HL-60/S4 treated with retinoic acid at 250 ng/mL for 4 days and 3 days (cell line): ENCODE measurements around the gene CCDC116.
"Not testable (repeated sequence)": the region's sequence is repeated elsewhere in the genome, so short reads cannot be mapped to it uniquely, and the experiment has no call there.

Source experiments
- in situ Hi-C: fragments of 300-500 bp; cut with MboI; formaldehyde crosslinking; loops from 2 replicates; pipeline ENCODE4 v1.7.0; 2022; ENCODE audit warnings: low sequenced_read_pairs

Gene CCDC116

DNA sequence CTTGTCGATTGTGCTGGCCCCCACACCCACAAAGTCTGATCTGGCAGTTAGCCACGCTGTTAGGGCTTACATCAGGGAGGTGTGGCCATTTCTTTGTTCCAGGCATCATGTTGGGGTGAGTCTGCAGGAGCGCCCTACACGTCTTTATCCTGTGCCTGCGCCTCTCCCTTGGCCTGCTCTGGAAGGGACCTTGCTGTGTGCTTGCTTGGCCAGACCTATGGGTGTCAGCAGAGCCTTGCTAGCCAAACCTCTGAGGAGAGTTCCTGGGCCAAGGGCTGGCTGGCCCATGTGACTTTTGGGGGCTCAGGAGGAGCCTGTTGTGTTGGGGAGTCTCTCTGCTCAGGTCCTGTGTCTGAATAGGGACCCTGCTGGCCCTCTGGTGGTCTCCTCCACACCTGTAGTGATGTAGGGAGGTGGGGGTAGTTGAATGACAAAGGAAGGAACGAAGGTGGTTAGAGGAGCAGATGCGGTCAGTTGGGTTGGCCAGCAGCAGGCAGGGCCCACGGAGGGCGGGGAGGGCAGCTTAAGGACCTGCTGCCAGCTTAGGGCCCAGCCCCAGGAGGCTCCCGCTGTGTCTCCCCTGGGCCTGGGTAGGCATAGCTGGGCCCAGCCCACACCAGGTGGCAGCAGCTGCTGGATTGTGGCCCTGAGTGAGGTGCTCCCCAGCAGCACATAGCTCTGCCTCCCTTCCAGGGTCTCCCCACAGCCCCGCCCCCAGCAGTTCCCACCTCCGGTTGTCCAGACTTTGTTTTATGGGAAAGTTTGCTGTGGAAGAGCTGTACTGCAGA lies 41.2 kb downstream of the CCDC116 start:
- in situ Hi-C loops = loop anchor here (25.0 kb wide), 2 partner anchors 586 to 786 kb away; no protein-coding TSS in a partner anchor

- in situ Hi-C loops = loop anchor here (25.0 kb wide), 2 partner anchors 587 to 787 kb away; no protein-coding TSS in a partner anchor
Measured at GRCh38 chr22:21674638-21675245, 42.2 kb downstream of the CCDC116 start.

DNA sequence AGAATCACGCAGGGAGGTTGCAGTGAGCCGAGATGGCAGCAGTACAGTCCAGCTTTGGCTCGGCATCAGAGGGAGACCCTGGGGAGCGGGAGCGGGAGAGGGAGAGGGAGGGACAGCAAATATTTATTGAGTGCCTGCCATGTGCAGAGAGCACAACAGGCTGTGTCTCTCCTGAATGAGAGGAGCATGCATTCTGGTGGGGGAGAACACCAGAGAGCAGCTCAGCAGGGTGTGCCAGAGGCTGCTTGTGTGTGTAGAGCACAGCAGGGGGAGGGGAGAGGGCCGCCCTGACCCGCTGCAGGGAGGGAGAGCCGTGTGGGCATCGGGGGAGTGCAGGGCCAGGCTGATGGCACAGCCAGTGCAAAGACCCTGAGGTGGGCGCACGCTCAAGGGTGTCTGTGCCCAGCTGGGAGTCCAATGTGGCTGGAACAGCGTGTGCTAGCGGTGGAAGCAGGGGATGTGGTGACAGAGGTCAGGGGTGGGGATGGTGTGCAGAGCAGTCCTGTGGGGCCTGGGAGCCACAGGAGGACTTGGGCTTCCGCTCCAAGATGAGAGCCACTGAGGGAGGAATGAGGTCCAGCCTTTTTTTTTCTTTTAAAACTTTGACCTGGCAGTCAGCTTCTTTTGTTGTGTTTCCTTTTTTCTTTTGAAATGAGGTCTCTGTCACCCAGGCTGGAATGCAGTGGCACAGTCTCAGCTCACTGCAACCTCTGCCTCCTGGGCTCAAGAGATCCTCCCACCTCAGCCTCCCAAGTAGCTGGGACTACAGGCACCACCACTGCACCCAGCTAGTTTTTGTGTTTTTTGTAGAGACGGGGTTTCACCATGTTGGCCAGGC lies 45.3 kb downstream of the CCDC116 start:
- in situ Hi-C loops = no loop called here

DNA sequence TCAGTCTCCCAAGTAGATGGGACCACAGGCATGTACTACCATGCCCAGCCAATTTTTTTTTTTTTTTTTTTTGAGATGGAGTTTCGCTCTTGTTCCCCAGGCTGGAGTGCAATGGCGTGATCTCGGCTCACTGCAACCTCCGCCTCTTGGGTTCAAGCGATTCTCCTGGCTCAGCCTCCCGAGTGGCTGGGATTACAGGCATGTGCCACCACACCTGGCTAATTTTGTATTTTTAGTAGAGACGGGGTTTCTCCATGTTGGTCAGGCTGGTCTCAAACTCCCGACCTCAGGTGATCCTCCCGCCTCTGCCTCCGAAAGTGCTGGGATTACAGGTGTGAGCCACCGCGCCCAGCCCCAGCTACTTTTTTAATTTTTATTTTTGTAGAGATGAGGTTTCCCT lies 46.3 kb downstream of the CCDC116 start:
- in situ Hi-C loops = not testable (repeated sequence)

DNA sequence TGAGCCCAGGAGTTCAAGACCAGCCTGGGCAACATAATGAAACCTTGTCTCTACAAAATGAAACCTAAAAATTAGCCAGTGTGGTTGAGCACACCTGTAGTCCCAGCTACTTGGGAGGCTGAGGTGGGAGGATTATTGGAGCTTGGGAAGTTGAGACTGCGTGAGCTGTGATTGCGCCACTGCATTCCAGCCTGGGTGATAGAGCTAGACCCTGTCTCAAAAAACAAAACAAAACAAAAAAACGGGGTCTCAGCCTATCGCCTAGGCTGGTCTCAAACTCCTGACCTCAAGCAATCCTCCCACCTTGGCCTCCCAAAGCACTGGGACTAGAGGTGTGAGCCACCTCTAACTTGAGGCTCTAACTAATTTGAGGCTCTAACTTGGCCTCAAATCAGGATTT lies 46.8 kb downstream of the CCDC116 start:
- in situ Hi-C loops = no loop called here

- in situ Hi-C loops = no loop called here
Measured at GRCh38 chr22:21680830-21681565, 48.4 kb downstream of the CCDC116 start.

DNA sequence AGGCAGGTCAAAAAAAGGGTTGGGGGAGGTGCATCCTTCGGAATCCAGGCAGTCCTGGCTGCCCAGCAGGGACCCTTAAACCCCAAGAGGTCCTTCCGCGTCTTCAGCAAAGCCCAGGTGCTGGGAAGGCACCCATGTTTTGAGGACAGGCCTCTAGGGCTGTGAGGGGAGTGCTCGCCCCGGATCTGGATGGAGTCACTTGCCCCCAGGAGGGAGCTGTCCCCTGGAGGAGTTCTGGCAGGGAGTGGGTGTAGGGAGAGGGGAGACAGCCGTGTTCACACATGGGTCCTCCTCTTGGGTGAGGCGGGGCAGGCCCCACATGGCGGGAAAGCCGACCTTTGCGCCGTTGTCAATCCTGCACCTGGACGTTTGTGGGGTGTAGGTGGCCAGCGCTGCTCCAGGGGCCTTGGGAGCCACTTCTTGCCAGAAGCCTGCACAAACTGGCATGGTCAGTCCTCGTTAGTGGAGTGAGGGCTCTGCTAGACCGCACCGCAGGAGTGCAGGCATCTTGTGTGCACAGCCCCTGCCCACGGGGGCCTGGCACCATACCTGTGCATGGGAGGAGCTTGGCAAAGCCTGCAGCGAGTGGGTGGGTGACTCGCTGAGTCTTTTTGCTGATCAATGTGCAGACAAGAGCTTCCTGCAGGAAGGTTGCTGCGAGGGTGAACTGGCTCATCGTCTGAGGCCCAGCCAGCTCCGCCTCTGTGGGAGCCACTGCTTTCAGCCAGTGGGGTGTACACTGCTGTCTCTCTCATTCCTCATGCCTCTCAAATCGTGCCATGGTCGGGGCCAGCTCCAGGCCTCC lies 49.2 kb downstream of the CCDC116 start:
- in situ Hi-C loops = no loop called here

DNA sequence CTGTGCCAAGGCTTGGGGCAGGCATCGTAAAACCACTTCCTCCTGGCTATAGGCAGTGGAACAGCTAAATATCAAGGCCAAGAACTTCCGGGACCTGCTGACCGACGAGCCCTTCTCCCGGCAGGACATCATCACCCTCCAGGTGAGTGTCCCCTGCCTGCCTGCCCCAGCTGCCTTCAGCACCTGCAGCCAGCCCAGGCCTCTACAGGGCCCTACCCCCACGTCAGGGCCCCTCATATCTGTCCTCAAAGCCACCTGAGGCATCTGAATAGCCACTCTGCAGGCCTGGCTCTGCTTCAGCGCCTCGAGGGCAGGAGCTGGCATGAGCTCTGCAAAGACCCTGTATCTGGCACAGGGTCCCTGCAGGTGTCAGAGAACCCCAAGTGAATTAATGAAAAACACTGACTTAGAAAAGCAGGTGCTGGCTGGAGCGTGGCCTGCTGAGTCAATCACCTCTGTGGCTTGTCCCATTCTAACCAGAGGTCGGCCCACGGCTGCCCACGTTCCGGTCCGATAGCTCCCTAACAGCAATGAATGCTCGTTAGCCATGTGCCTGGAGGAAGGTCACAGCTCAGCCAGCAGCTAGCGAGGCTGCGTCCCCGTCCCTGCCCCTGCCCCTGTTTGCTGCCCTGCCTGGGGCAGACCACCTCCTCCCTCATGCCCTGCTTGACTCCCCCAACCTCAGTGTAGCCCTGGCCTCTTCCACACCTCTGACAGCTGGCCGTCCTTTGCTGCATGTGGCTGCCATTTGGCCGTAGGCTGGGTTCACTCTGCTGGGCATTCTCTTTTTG lies 50.0 kb downstream of the CCDC116 start:
- in situ Hi-C loops = no loop called here

GRCh38 chr22:21683401-21683811 lies 50.8 kb downstream of the CCDC116 start:
- in situ Hi-C loops = no loop called here

GRCh38 chr22:21684492-21685163 lies 52.1 kb downstream of the CCDC116 start:
- in situ Hi-C loops = no loop called here

- in situ Hi-C loops = no loop called here
Measured at GRCh38 chr22:21685164-21685513, 52.6 kb downstream of the CCDC116 start.

- in situ Hi-C loops = no loop called here
Measured at GRCh38 chr22:21686193-21686608, 53.6 kb downstream of the CCDC116 start.
